Stimulated activated CD8-positive, alpha-beta memory T cell treated with anti-CD3 and anti-CD28 coated beads, Interleukin-12 subunit alpha, Interleukin-12 subunit beta, amount 100 ng/mL, for 4 hours (primary cell): ENCODE results near the gene TNIK.

Experiments
- DNase-seq: peaks from one replicate; pipeline ENCODE4 v3.0.0-alpha.2; 2020; ENCODE audit warnings: low read depth

Gene TNIK

GRCh38 chr3:171164067-171164465 is 296.1 kb downstream of the TNIK start:
- no peak for DNase-seq

GRCh38 chr3:171163101-171164066 is 296.8 kb downstream of the TNIK start:
- no peak for DNase-seq

- DNase-seq = no peak
These were observed 299.9 kb downstream of the TNIK start for GRCh38 chr3:171160325-171160724.

GRCh38 chr3:171159822-171160157 is 300.4 kb downstream of the TNIK start:
- DNase-seq = no peak

- no peak for DNase-seq
These were observed 301.0 kb downstream of the TNIK start for GRCh38 chr3:171159024-171159821.

- DNase-seq = no peak
These were observed 302.2 kb downstream of the TNIK start for GRCh38 chr3:171157980-171158379.

GRCh38 chr3:171157286-171157685 is 302.9 kb downstream of the TNIK start:
- DNase-seq = no peak

- DNase-seq = no peak
These were observed 303.7 kb downstream of the TNIK start for GRCh38 chr3:171156401-171157010.

- no peak for DNase-seq
These were observed 305.0 kb downstream of the TNIK start for GRCh38 chr3:171155122-171155700.

- DNase-seq = no peak
These were observed 309.3 kb downstream of the TNIK start for GRCh38 chr3:171150945-171151344.

- DNase-seq = no peak
These were observed 310.6 kb downstream of the TNIK start for GRCh38 chr3:171149526-171150116.

GRCh38 chr3:171145798-171146197 is 314.4 kb downstream of the TNIK start:
- no peak for DNase-seq

GRCh38 chr3:171142985-171143384 is 317.2 kb downstream of the TNIK start:
- no peak for DNase-seq

- no peak for DNase-seq
These were observed 320.0 kb downstream of the TNIK start for GRCh38 chr3:171140246-171140645.

- no peak for DNase-seq
These were observed 322.2 kb downstream of the TNIK start for GRCh38 chr3:171138027-171138426.

- no peak for DNase-seq
These were observed 324.7 kb downstream of the TNIK start for GRCh38 chr3:171135549-171135948.

GRCh38 chr3:171133796-171134569 is 326.2 kb downstream of the TNIK start:
- DNase-seq = no peak

GRCh38 chr3:171133337-171133736 is 326.9 kb downstream of the TNIK start:
- no peak for DNase-seq

- no peak for DNase-seq
These were observed 327.3 kb downstream of the TNIK start for GRCh38 chr3:171132873-171133272.

GRCh38 chr3:171129827-171130226 is 330.4 kb downstream of the TNIK start:
- no peak for DNase-seq

GRCh38 chr3:171127611-171128010 is 332.6 kb downstream of the TNIK start:
- DNase-seq = no peak
